OCI-LY1 (cell line): Measurements from ENCODE around the gene GPATCH8.
"Not testable (repeated sequence)": the region's sequence is repeated elsewhere in the genome, so short reads cannot be mapped to it uniquely, and the experiment has no call there.

Source experiments
- H2AFZ ChIP-seq: fragments of 200-600 bp; sonication (generic), shearing (Covaris generic); 2 replicates; pipeline ENCODE4 v1.6.0; 2014; ENCODE audit warnings: antibody characterized with exemption, mild to moderate bottlenecking, low read length
- H3F3A ChIP-seq: fragments of 200-600 bp; sonication (generic), shearing (Covaris generic); 2 replicates; pipeline ENCODE4 v1.6.0; 2014; ENCODE audit warnings: mild to moderate bottlenecking, antibody characterized with exemption, low read length, moderate library complexity; ENCODE audit not compliant: insufficient read depth
- H3K27ac ChIP-seq: fragments of 200-600 bp; sonication (generic); 2 replicates; pipeline ENCODE4 v1.5.1; 2014; ENCODE audit warnings: low read length, mixed run types, mild to moderate bottlenecking, low read depth; ENCODE audit not compliant: poor library complexity, severe bottlenecking
- H3K27me3 ChIP-seq: fragments of 200-600 bp; sonication (generic); 2 replicates; pipeline ENCODE4 v1.6.0; 2014; ENCODE audit warnings: antibody characterized with exemption, mild to moderate bottlenecking, low read length, moderate library complexity; ENCODE audit not compliant: insufficient read depth
- H3K36me3 ChIP-seq: fragments of 200-600 bp; sonication (generic); 2 replicates; pipeline ENCODE4 v1.6.1; 2014; ENCODE audit warnings: mild to moderate bottlenecking, antibody characterized with exemption, low read length, moderate library complexity, mixed read lengths; ENCODE audit not compliant: insufficient read depth
- H3K4me1 ChIP-seq: fragments of 200-600 bp; sonication (generic); 2 replicates; pipeline ENCODE4 v1.5.1; 2014; ENCODE audit warnings: mild to moderate bottlenecking, low read length, moderate library complexity; ENCODE audit not compliant: insufficient read depth, severe bottlenecking
- H3K4me2 ChIP-seq: fragments of 200-600 bp; sonication (generic), shearing (Covaris generic); 2 replicates; pipeline ENCODE4 v1.6.1; 2014; ENCODE audit warnings: low read length
- H3K4me3 ChIP-seq: fragments of 200-600 bp; sonication (generic); 2 replicates; pipeline ENCODE4 v1.5.1; 2014; ENCODE audit warnings: low read length, low read depth, mild to moderate bottlenecking, mixed read lengths; ENCODE audit not compliant: poor library complexity, severe bottlenecking
- H3K79me2 ChIP-seq: fragments of 200-600 bp; shearing (Covaris generic); 2 replicates; pipeline ENCODE4 v1.6.1; 2016; ENCODE audit warnings: mixed run types, low read length, mixed read lengths; ENCODE audit not compliant: insufficient read depth
- H3K9ac ChIP-seq: fragments of 200-600 bp; sonication (generic), shearing (Covaris generic); 2 replicates; pipeline ENCODE4 v1.6.1; 2014; ENCODE audit warnings: mild to moderate bottlenecking, low read length, mixed read lengths
- H3K9me2 ChIP-seq: fragments of 200-600 bp; sonication (generic), shearing (Covaris generic); 2 replicates; pipeline ENCODE4 v1.6.1; 2014; ENCODE audit warnings: low read depth, mild to moderate bottlenecking, low read length, mixed read lengths
- H3K9me3 ChIP-seq: fragments of 200-600 bp; shearing (Covaris generic); 2 replicates; pipeline ENCODE4 v1.6.1; 2014; ENCODE audit warnings: low read length, mixed read lengths
- H4K20me1 ChIP-seq: fragments of 200-600 bp; sonication (generic), shearing (Covaris generic); 2 replicates; pipeline ENCODE4 v1.6.0; 2016; ENCODE audit warnings: mild to moderate bottlenecking, low read length; ENCODE audit not compliant: insufficient read depth
- CTCF ChIP-seq: fragments of 200-600 bp; sonication (generic), shearing (Covaris generic); IDR thresholded peaks from 2 replicates; pipeline ENCODE4 v1.5.1; 2017; ENCODE audit warnings: mild to moderate bottlenecking, antibody characterized with exemption, low read length, moderate library complexity, mixed read lengths
- EZH2 ChIP-seq: fragments of 200-600 bp; sonication (generic), shearing (Covaris generic); IDR thresholded peaks from 2 replicates; pipeline ENCODE4 v1.8.0; 2017; ENCODE audit warnings: borderline replicate concordance, mixed run types, mild to moderate bottlenecking, antibody characterized with exemption, low read length, moderate library complexity, mixed read lengths

The GPATCH8 gene

GRCh38 chr17:44374306-44375195 is 128.7 kb downstream of the GPATCH8 start:
- no peaks in the 10 kb centered on the region for H3K79me2 ChIP-seq
- peaks cover 7% of the 10 kb centered on the region; the same call in 1 of the 2 replicates for H3K27me3 ChIP-seq
- H3K9me2 ChIP-seq = no peaks in the 10 kb centered on the region
- H3K36me3 ChIP-seq = no peaks in the 10 kb centered on the region
- no peak overlapping the region for H2AFZ ChIP-seq
- H3K9ac ChIP-seq = no peak overlapping the region
- H3K4me3 ChIP-seq = no peak overlapping the region
- no peaks in the 10 kb centered on the region for H3F3A ChIP-seq
- peaks cover 6% of the 10 kb centered on the region for H3K4me1 ChIP-seq
- H3K9me3 ChIP-seq = no peaks in the 10 kb centered on the region
- no peak for TF ChIP-seq EZH2
- TF ChIP-seq CTCF = no peak
- H4K20me1 ChIP-seq = no peaks in the 10 kb centered on the region
- no peak overlapping the region for H3K27ac ChIP-seq
- no peak overlapping the region; the same call in 1 of the 2 replicates for H3K4me2 ChIP-seq

GRCh38 chr17:44372036-44372435 is 131.2 kb downstream of the GPATCH8 start:
- no peak for TF ChIP-seq EZH2
- Histone ChIP-seq H3K27me3 (0 out of 2 replicates have a peak, but pooled peaks cover 5% of the 10 kb centered on the region), H3K9me2 (no peaks in the 10 kb centered on the region), H3K9ac (no peak overlapping the region), H3K4me3 (no peak overlapping the region), H4K20me1 (no peaks in the 10 kb centered on the region), H3K27ac (no peak overlapping the region), H3K79me2 (no peaks in the 10 kb centered on the region), H3K36me3 (no peaks in the 10 kb centered on the region), H2AFZ (no peak overlapping the region), H3F3A (no peaks in the 10 kb centered on the region), H3K9me3 (no peaks in the 10 kb centered on the region), H3K4me1 (peaks cover 6% of the 10 kb centered on the region), H3K4me2 (no peak overlapping the region)

- H3K4me1 ChIP-seq, H3K9ac ChIP-seq, H3K27ac ChIP-seq, H2AFZ ChIP-seq, H3K9me3 ChIP-seq, H4K20me1 ChIP-seq, H3K36me3 ChIP-seq, H3F3A ChIP-seq, H3K79me2 ChIP-seq, H3K4me3 ChIP-seq, H3K9me2 ChIP-seq, H3K4me2 ChIP-seq, H3K27me3 ChIP-seq: not testable (repeated sequence)
Observed at GRCh38 chr17:44369414-44370023, 133.7 kb downstream of the GPATCH8 start.

- H4K20me1 ChIP-seq, H3K36me3 ChIP-seq, H3F3A ChIP-seq, H3K27ac ChIP-seq, H3K4me3 ChIP-seq, H3K4me1 ChIP-seq, H3K4me2 ChIP-seq, H3K9me2 ChIP-seq, H3K79me2 ChIP-seq, H2AFZ ChIP-seq, H3K9me3 ChIP-seq, H3K9ac ChIP-seq, H3K27me3 ChIP-seq: not testable (repeated sequence)
Observed at GRCh38 chr17:44368391-44369243, 134.6 kb downstream of the GPATCH8 start.
